OCI-LY7 (cell line): Measurements from ENCODE around the gene HTR2A. TPM values are rescaled to one million over a fixed set of nuclear protein-coding genes. Genes with fewer than 3 reads are reported as not detected.

ENCODE experiments used
- BruUV-seq: library from RNA; stranded (reverse); fragments of 400-500 nt; replicated peaks from 2 replicates; lab custom pipeline; 2021; lab: Mats Ljungman, UMichigan
- CTCF ChIA-PET: fragments of 300-600 bp; sonication (Branson Sonifier 250); formaldehyde crosslinking; loops from one replicate; lab custom pipeline; 2022; ENCODE audit warnings: antibody characterized with exemption; ENCODE audit not compliant: unreplicated experiment; lab: Charles Lee
- POLR2A ChIA-PET: fragments of 300-600 bp; sonication (Branson Sonifier 250); formaldehyde crosslinking; loops from one replicate; lab custom pipeline; 2022; ENCODE audit warnings: antibody characterized with exemption; lab: Charles Lee
- DNase-seq: peaks from one replicate; pipeline ENCODE4 v3.0.0-alpha.2; 2015; ENCODE audit warnings: low spot score
- H2AFZ ChIP-seq: fragments of 200-600 bp; sonication (generic), shearing (Covaris generic); 2 replicates; pipeline ENCODE4 v1.6.1; 2014; ENCODE audit warnings: mild to moderate bottlenecking, antibody characterized with exemption, low read length, moderate library complexity
- H3K27ac ChIP-seq: fragments of 200-600 bp; sonication (generic); 2 replicates; pipeline ENCODE4 v1.5.1; 2014; ENCODE audit warnings: mixed run types, low read depth, mild to moderate bottlenecking, moderate library complexity, low read length, inconsistent platforms; ENCODE audit not compliant: poor library complexity, severe bottlenecking
- H3K36me3 ChIP-seq: fragments of 200-600 bp; sonication (generic); 2 replicates; pipeline ENCODE4 v1.6.1; 2014; ENCODE audit warnings: mild to moderate bottlenecking, antibody characterized with exemption, low read length, moderate library complexity, mixed read lengths; ENCODE audit not compliant: insufficient read depth
- H3K4me1 ChIP-seq: fragments of 200-600 bp; sonication (generic); 2 replicates; pipeline ENCODE4 v1.5.1; 2014; ENCODE audit warnings: mild to moderate bottlenecking, low read length; ENCODE audit not compliant: insufficient read depth, poor library complexity, severe bottlenecking
- H3K4me2 ChIP-seq: fragments of 200-600 bp; sonication (generic); 2 replicates; pipeline ENCODE4 v1.6.1; 2014; ENCODE audit warnings: mild to moderate bottlenecking, low read length
- H3K4me3 ChIP-seq: fragments of 200-600 bp; sonication (generic); 2 replicates; pipeline ENCODE4 v1.5.1; 2014; ENCODE audit warnings: mild to moderate bottlenecking, low read depth, low read length; ENCODE audit not compliant: poor library complexity, severe bottlenecking
- H3K79me2 ChIP-seq: fragments of 200-600 bp; sonication (generic); 2 replicates; pipeline ENCODE4 v1.6.1; 2016; ENCODE audit warnings: low read depth, mild to moderate bottlenecking, low read length, moderate library complexity, mixed read lengths; ENCODE audit not compliant: insufficient read depth
- H3K9me2 ChIP-seq: fragments of 200-600 bp; sonication (generic); 2 replicates; pipeline ENCODE4 v1.6.1; 2016; ENCODE audit warnings: mild to moderate bottlenecking, low read length, mixed read lengths; ENCODE audit not compliant: insufficient read depth
- H3K9me3 ChIP-seq: fragments of 200-600 bp; sonication (generic); 2 replicates; pipeline ENCODE4 v1.6.1; 2014; ENCODE audit warnings: mild to moderate bottlenecking, mixed run types, low read length, mixed read lengths
- H4K20me1 ChIP-seq: fragments of 200-600 bp; sonication (generic); 2 replicates; pipeline ENCODE4 v1.6.1; 2014; ENCODE audit warnings: mild to moderate bottlenecking, antibody characterized with exemption, low read length, moderate library complexity, mixed read lengths; ENCODE audit not compliant: insufficient read depth
- CTCF ChIP-seq: fragments of 200-600 bp; sonication (generic); conservative IDR thresholded peaks from 2 replicates; pipeline ENCODE4 v1.5.1; 2014; ENCODE audit warnings: mild to moderate bottlenecking, antibody characterized with exemption, low read length, moderate library complexity, mixed read lengths
- EZH2phosphoT487 ChIP-seq: fragments of 200-600 bp; sonication (generic); IDR thresholded peaks from 2 replicates; pipeline ENCODE4 v1.6.1; 2018; ENCODE audit warnings: low read depth, borderline replicate concordance, mild to moderate bottlenecking, mixed run types, antibody characterized with exemption, low read length, moderate library complexity, mixed read lengths
- intact Hi-C: fragments of 100-400 bp; cut with micrococcal nuclease; formaldehyde crosslinking; loops from one replicate; pipeline ENCODE4 v1.10.0; 2022; ENCODE audit not compliant: unreplicated experiment
- total RNA-seq, 2 experiments: library from RNA; depleted of rRNA in 1 of 2; stranded (reverse); fragments of >200 nt in 1 of 2; shearing (Covaris generic) in 1 of 2; gene quantifications; 2 replicates each; pipeline ENCODE4 v1.2.3, GENCODE V29; 2014 to 2022

The HTR2A gene
- total RNA-seq, 2 experiments from 2014 or later, result not detected

GRCh38 chr13:46804391-46804815 is 92.5 kb downstream of the HTR2A start:
- Histone ChIP-seq H3K9me2 (no peaks in the 10 kb centered on the region), H3K36me3 (no peaks in the 10 kb centered on the region), H2AFZ (no peak overlapping the region), H3K4me2 (no peak overlapping the region), H3K4me1 (no peaks in the 10 kb centered on the region), H3K4me3 (no peak overlapping the region), H3K27ac (no peak overlapping the region), H4K20me1 (no peaks in the 10 kb centered on the region), H3K79me2 (no peaks in the 10 kb centered on the region), H3K9me3 (no peaks in the 10 kb centered on the region)
- TF ChIP-seq CTCF (no peak), EZH2phosphoT487 (no peak)
- intact Hi-C loops, result no loop called here
- DNase-seq, result no peak
- ChIA-PET CTCF (no interaction called here), POLR2A (no interaction called here)
- no TSS peak for BruUV-seq

GRCh38 chr13:46803586-46803985 is 93.3 kb downstream of the HTR2A start:
- Histone ChIP-seq H3K36me3 (no peaks in the 10 kb centered on the region), H3K27ac (no peak overlapping the region), H3K4me2 (no peak overlapping the region), H4K20me1 (no peaks in the 10 kb centered on the region), H2AFZ (no peak overlapping the region), H3K9me2 (no peaks in the 10 kb centered on the region), H3K79me2 (no peaks in the 10 kb centered on the region), H3K9me3 (no peaks in the 10 kb centered on the region), H3K4me3 (no peak overlapping the region), H3K4me1 (no peaks in the 10 kb centered on the region)
- intact Hi-C loops, result no loop called here
- no peak for DNase-seq
- BruUV-seq, result no TSS peak
- ChIA-PET CTCF (no interaction called here), POLR2A (no interaction called here)
- TF ChIP-seq CTCF (no peak), EZH2phosphoT487 (no peak)

GRCh38 chr13:46801858-46802257 is 95.0 kb downstream of the HTR2A start:
- no peaks in the 10 kb centered on the region for H3K79me2 ChIP-seq
- TF ChIP-seq CTCF (no peak), EZH2phosphoT487 (no peak)
- POLR2A ChIA-PET, result interaction anchor here (0.8 kb wide), 1 partner anchor 27 kb away, joined by 3 read pairs; no protein-coding TSS in a partner anchor
- no TSS peak for BruUV-seq
- peaks cover 10% of the 10 kb centered on the region for H3K4me1 ChIP-seq
- H3K4me2 ChIP-seq, result no peak overlapping the region
- no peak overlapping the region for H3K4me3 ChIP-seq
- no peak overlapping the region for H2AFZ ChIP-seq
- H3K9me3 ChIP-seq, result no peaks in the 10 kb centered on the region
- H3K27ac ChIP-seq, result no peak overlapping the region
- CTCF ChIA-PET, result no interaction called here
- DNase-seq, result no peak
- H3K36me3 ChIP-seq, result no peaks in the 10 kb centered on the region
- no peaks in the 10 kb centered on the region for H4K20me1 ChIP-seq
- intact Hi-C loops, result no loop called here
- H3K9me2 ChIP-seq, result no peaks in the 10 kb centered on the region
